GM18517 (cell line): ENCODE results near the gene AMN1.
"Not testable (repeated sequence)": the region's sequence is repeated elsewhere in the genome, so short reads cannot be mapped to it uniquely, and the experiment has no call there.

Source experiments
- ATAC-seq: cut with Tn5 transposase; IDR thresholded peaks from one replicate; pipeline ENCODE4 v1.9.1; 2021; ENCODE audit warnings: mild to moderate bottlenecking, moderate library complexity; ENCODE audit not compliant: unreplicated experiment

AMN1 gene

GRCh38 chr12:31728917-31729640 lies at the start of gene AMN1:
TSS of gene AMN1 (minus strand) at chr12:31729021. CDS start at chr12:31729008, 13 bp downstream.
- ATAC-seq = peak; percentile 95

GRCh38 chr12:31773867-31774266 lies 45.0 kb upstream of the AMN1 start:
- ATAC-seq = no peak

GRCh38 chr12:31773223-31773750 lies 44.5 kb upstream of the AMN1 start:
- ATAC-seq = peak; percentile 60

GRCh38 chr12:31772685-31773222 lies 43.9 kb upstream of the AMN1 start:
- no peak for ATAC-seq

GRCh38 chr12:31772186-31772585 lies 43.4 kb upstream of the AMN1 start:
- no peak for ATAC-seq

GRCh38 chr12:31768046-31768445 lies 39.2 kb upstream of the AMN1 start:
- no peak for ATAC-seq

- no peak for ATAC-seq
Observed at GRCh38 chr12:31765931-31766330, 37.1 kb upstream of the AMN1 start.

- ATAC-seq = no peak
Observed at GRCh38 chr12:31759632-31760459, 31.0 kb upstream of the AMN1 start.

GRCh38 chr12:31758297-31758696 lies 29.5 kb upstream of the AMN1 start:
- ATAC-seq = not testable (repeated sequence)

GRCh38 chr12:31756977-31757420 lies 28.2 kb upstream of the AMN1 start:
- no peak for ATAC-seq

- ATAC-seq = no peak
Observed at GRCh38 chr12:31752450-31752849, 23.6 kb upstream of the AMN1 start.

- no peak for ATAC-seq
Observed at GRCh38 chr12:31751085-31751484, 22.3 kb upstream of the AMN1 start.

GRCh38 chr12:31750747-31751039 lies 21.9 kb upstream of the AMN1 start:
- ATAC-seq = no peak

- peak; percentile 74 for ATAC-seq
Observed at GRCh38 chr12:31749024-31749704, 20.3 kb upstream of the AMN1 start.

- no peak for ATAC-seq
Observed at GRCh38 chr12:31745242-31745641, 16.4 kb upstream of the AMN1 start.

GRCh38 chr12:31744363-31744762 lies 15.5 kb upstream of the AMN1 start:
- not testable (repeated sequence) for ATAC-seq

GRCh38 chr12:31742891-31743290 lies 14.1 kb upstream of the AMN1 start:
- ATAC-seq = no peak

- ATAC-seq = no peak
Observed at GRCh38 chr12:31740628-31741027, 11.8 kb upstream of the AMN1 start.

- no peak for ATAC-seq
Observed at GRCh38 chr12:31737763-31738162, 8.9 kb upstream of the AMN1 start.

GRCh38 chr12:31737345-31737744 lies 8.5 kb upstream of the AMN1 start:
- ATAC-seq = no peak

- ATAC-seq = peak; percentile 42
Observed at GRCh38 chr12:31736472-31736871, 7.7 kb upstream of the AMN1 start.
